H1 (cell line): ENCODE measurements around the gene CENPA. TPM values are rescaled to one million over a fixed set of nuclear protein-coding genes. Genes with fewer than 3 reads are reported as not detected.

Experiments used
- CTCF ChIA-PET: fragments of 300-600 bp; sonication (Branson Sonifier 250); formaldehyde crosslinking; loops from one replicate; lab custom pipeline; 2021; ENCODE audit not compliant: partially characterized antibody; lab: Charles Lee
- POLR2A ChIA-PET: fragments of 300-600 bp; sonication (Branson Sonifier 250); formaldehyde crosslinking; loops from one replicate; lab custom pipeline; 2021; ENCODE audit warnings: inconsistent platforms; ENCODE audit not compliant: partially characterized antibody; lab: Charles Lee
- DNase-seq, 2 experiments: peaks; one replicate each; pipeline versions ENCODE4 v3.0.0 to v3.0.0-alpha.2; 2010 to 2022; ENCODE audit warnings: low spot score in 2 of 2, low read depth in 1 of 2, mixed read lengths in 1 of 2
- FAIRE-seq: peaks from 2 replicates; lab custom pipeline; 2011; peaks lifted over from hg19 to GRCh38; lab: Jason Lieb, UNC
- H2AFZ ChIP-seq: 2 replicates; pipeline ENCODE4 v1.8.1; 2012; ENCODE audit warnings: low read length, inconsistent platforms
- H2AK5ac ChIP-seq: 2 replicates; pipeline ENCODE4 v1.6.1; 2013; ENCODE audit warnings: low read depth, low read length
- H2BK120ac ChIP-seq: replicated peaks from 2 replicates; pipeline ENCODE3; 2013; ENCODE audit warnings: low read depth, low read length, inconsistent platforms
- H2BK12ac ChIP-seq: 2 replicates; pipeline ENCODE4 v1.6.1; 2013; ENCODE audit warnings: low read depth, low read length
- H2BK15ac ChIP-seq: 2 replicates; pipeline ENCODE4 v1.6.1; 2013; ENCODE audit warnings: low read length
- H2BK20ac ChIP-seq: 2 replicates; pipeline ENCODE4 v1.6.1; 2013; ENCODE audit warnings: low read length
- H2BK5ac ChIP-seq: 2 replicates; pipeline ENCODE4 v1.6.1; 2013; ENCODE audit warnings: low read depth, low read length
- H3K14ac ChIP-seq: 2 replicates; pipeline ENCODE4 v1.6.1; 2013; ENCODE audit warnings: inconsistent platforms; ENCODE audit not compliant: insufficient read length
- H3K18ac ChIP-seq: 2 replicates; pipeline ENCODE4 v1.6.1; 2013; ENCODE audit warnings: low read length; ENCODE audit errors: extremely low read depth
- H3K23ac ChIP-seq: 2 replicates; pipeline ENCODE4 v1.6.1; 2013; ENCODE audit warnings: inconsistent platforms; ENCODE audit not compliant: insufficient read length
- H3K23me2 ChIP-seq: 2 replicates; pipeline ENCODE4 v1.6.1; 2013; ENCODE audit warnings: low read depth, low read length
- H3K27ac ChIP-seq: 2 replicates; pipeline ENCODE4 v1.6.1; 2011; ENCODE audit warnings: low read depth, low read length, inconsistent platforms
- H3K27me3 ChIP-seq, 4 experiments: replicated peaks in 1 of 4; 1 replicate in 1 of 4; 2 replicates in 3 of 4; pipeline versions ENCODE4 v1.6.1 to v1.8.1; 2011 to 2013; ENCODE audit warnings: low read length in 3 of 4, mild to moderate bottlenecking in 3 of 4, inconsistent platforms in 2 of 4, mixed read lengths in 2 of 4, moderate library complexity in 1 of 4; ENCODE audit not compliant: control insufficient read depth in 3 of 4, insufficient read depth in 3 of 4; ENCODE audit errors: extremely low read depth in 1 of 4
- H3K36me3 ChIP-seq, 4 experiments: 2 replicates each; pipeline versions ENCODE4 v1.6.1 to v1.8.1; 2011 to 2013; ENCODE audit warnings: mild to moderate bottlenecking in 4 of 4, low read length in 3 of 4, moderate library complexity in 2 of 4, control low read depth in 1 of 4, inconsistent platforms in 1 of 4; ENCODE audit not compliant: insufficient read depth in 4 of 4, control insufficient read depth in 2 of 4
- H3K4ac ChIP-seq: replicated peaks from 2 replicates; pipeline ENCODE3; 2013; ENCODE audit warnings: low read length, low read depth, mixed read lengths, inconsistent platforms; ENCODE audit not compliant: insufficient read length
- H3K4me1 ChIP-seq, 4 experiments: replicated peaks in 1 of 4; 1 replicate in 1 of 4; 2 replicates in 3 of 4; pipeline versions ENCODE4 v1.6.1 to v1.8.1; 2011 to 2013; ENCODE audit warnings: low read length in 3 of 4, inconsistent platforms in 2 of 4, mixed read lengths in 1 of 4; ENCODE audit not compliant: insufficient read depth in 4 of 4, control insufficient read depth in 3 of 4
- H3K4me2 ChIP-seq, 2 experiments: 2 replicates each; pipeline versions ENCODE4 v1.6.1 to v1.8.1; 2011 to 2013; ENCODE audit warnings: low read depth in 2 of 2, low read length in 2 of 2, control low read depth in 1 of 2, inconsistent platforms in 1 of 2, mild to moderate bottlenecking in 1 of 2; ENCODE audit not compliant: insufficient read depth in 1 of 2
- H3K4me3 ChIP-seq, 4 experiments: fragments of 200-600, 300-600 bp in 1 of 4; sonication (generic), shearing (Covaris generic), sonication (Bioruptor Twin) in 1 of 4; 2 replicates each; pipeline versions ENCODE4 v1.5.1 to v1.8.1; 2011 to 2016; ENCODE audit warnings: low read length in 4 of 4, low read depth in 3 of 4, control low read depth in 2 of 4, inconsistent platforms in 2 of 4, mild to moderate bottlenecking in 2 of 4, mixed read lengths in 1 of 4, moderate library complexity in 1 of 4; ENCODE audit not compliant: insufficient read depth in 2 of 4; ENCODE audit errors: extremely low read depth in 1 of 4
- H3K56ac ChIP-seq: replicated peaks from 2 replicates; pipeline ENCODE3; 2013; ENCODE audit warnings: low read depth, mild to moderate bottlenecking, mixed read lengths, low read length, inconsistent platforms; ENCODE audit not compliant: insufficient read length
- H3K79me1 ChIP-seq: 2 replicates; pipeline ENCODE4 v1.6.1; 2013; ENCODE audit warnings: low read depth, low read length, control low read depth
- H3K79me2 ChIP-seq, 2 experiments: 2 replicates each; pipeline versions ENCODE4 v1.6.1 to v1.8.1; 2012 to 2013; ENCODE audit warnings: low read length in 2 of 2, mild to moderate bottlenecking in 2 of 2, inconsistent platforms in 1 of 2; ENCODE audit not compliant: insufficient read depth in 2 of 2, control insufficient read depth in 1 of 2
- H3K9ac ChIP-seq, 4 experiments: replicated peaks in 1 of 4; 1 replicate in 1 of 4; 2 replicates in 3 of 4; pipeline versions ENCODE4 v1.6.1 to v1.8.1; 2011 to 2013; ENCODE audit warnings: low read depth in 3 of 4, low read length in 3 of 4, control low read depth in 2 of 4, mild to moderate bottlenecking in 2 of 4, moderate library complexity in 2 of 4, inconsistent platforms in 1 of 4; ENCODE audit errors: extremely low read depth in 1 of 4
- H3K9me3 ChIP-seq, 2 experiments: 2 replicates each; pipeline versions ENCODE4 v1.6.1 to v1.8.1; 2012 to 2013; ENCODE audit warnings: mild to moderate bottlenecking in 2 of 2, moderate library complexity in 2 of 2, control low read depth in 1 of 2, inconsistent platforms in 1 of 2, low read depth in 1 of 2, low read length in 1 of 2, mixed read lengths in 1 of 2; ENCODE audit not compliant: insufficient read depth in 2 of 2
- H4K20me1 ChIP-seq, 2 experiments: replicated peaks in 1 of 2; 2 replicates each; pipeline versions ENCODE3 to v1.8.1; 2011 to 2013; ENCODE audit warnings: inconsistent platforms in 2 of 2, low read length in 2 of 2, mild to moderate bottlenecking in 1 of 2; ENCODE audit not compliant: insufficient read depth in 2 of 2, control insufficient read depth in 1 of 2
- H4K5ac ChIP-seq: 2 replicates; pipeline ENCODE4 v1.6.1; 2013; ENCODE audit warnings: low read length, low read depth, mixed read lengths, inconsistent platforms; ENCODE audit not compliant: insufficient read length
- H4K8ac ChIP-seq: 2 replicates; pipeline ENCODE4 v1.8.0; 2013; ENCODE audit warnings: mild to moderate bottlenecking, moderate library complexity, low read length, inconsistent platforms; ENCODE audit not compliant: insufficient read depth; ENCODE audit errors: extremely low read depth
- H4K91ac ChIP-seq: replicated peaks from 2 replicates; pipeline ENCODE3; 2013; ENCODE audit warnings: low read length, mixed read lengths, inconsistent platforms; ENCODE audit not compliant: insufficient read length
- CHD2 ChIP-seq: IDR thresholded peaks from 2 replicates; pipeline ENCODE4 v1.6.1; 2012; ENCODE audit warnings: low read length, improper control_type of control experiment
- CREB1 ChIP-seq: IDR thresholded peaks from 2 replicates; pipeline ENCODE4 v1.6.1; 2012; ENCODE audit warnings: inconsistent platforms
- JUND ChIP-seq: IDR thresholded peaks from 2 replicates; pipeline ENCODE4 v1.6.1; 2011; ENCODE audit warnings: mild to moderate bottlenecking, improper control_type of control experiment, low read length
- KDM5A ChIP-seq: fragments of 200-600 bp; IDR thresholded peaks from 2 replicates; pipeline ENCODE4 v1.7.1; 2012; ENCODE audit warnings: mild to moderate bottlenecking, low read length, inconsistent platforms, mixed read lengths
- TAF1 ChIP-seq: IDR thresholded peaks from 2 replicates; pipeline ENCODE4 v1.6.1; 2011; ENCODE audit warnings: mild to moderate bottlenecking, low read depth, low read length
- WGBS, 2 experiments: shearing (Covaris generic) in 1 of 2; methylation state at CpG; one replicate each; pipeline versions ENCODE4 v1.1.6 to v1.1.7; 2013 to 2015; ENCODE audit warnings: low lambda C conversion rate in 2 of 2, mixed read lengths in 2 of 2, inconsistent platforms in 1 of 2, low coverage in 1 of 2, missing lambda C conversion rate in 1 of 2; ENCODE audit not compliant: insufficient replicate concordance in 2 of 2, insufficient coverage in 1 of 2, insufficient read length in 1 of 2; ENCODE audit errors: extremely low coverage in 1 of 2, missing lambda C conversion rate in 1 of 2; 5-methylcytosine and 5-hydroxymethylcytosine counted together
- polyA plus RNA-seq, 7 experiments: library from polyadenylated mRNA; depleted of rRNA in 3 of 7; stranded (reverse) in 5 of 7; unstranded in 2 of 7; fragments of >200 nt in 5 of 7; fragments of 200-250 nt in 2 of 7; gene quantifications; 1 replicate in 5 of 7; 2 replicates in 1 of 7; 4 replicates in 1 of 7; pipeline versions ENCODE4 v1.2.1 to v1.2.3, GENCODE V29; 2011 to 2013; ENCODE audit warnings: missing spikeins in 2 of 7, mixed read lengths in 2 of 7
- total RNA-seq: library from RNA; stranded (reverse); fragmentation: NEBNext Ultra II Directional; extraction: Animal tissue kit (Norgen Biotek cat#: 25700); gene quantifications from 2 replicates; pipeline ENCODE4 v1.2.1, GENCODE V29; 2021

CENPA gene
- total and polyA plus RNA-seq, 2 of the 8 experiments (the other 6 are each of a cell fraction or from before 2014, with no cell fraction given): 19.4 to 30.9 TPM

- no peak overlapping the region for H3K4ac ChIP-seq
- no peak overlapping the region for H2AFZ ChIP-seq
- H4K5ac ChIP-seq: no peak overlapping the region
- H2BK20ac ChIP-seq: no peak overlapping the region
- H4K20me1 ChIP-seq: peaks cover 0 to 3% of the 10 kb centered on the region in 2 experiments
- H3K79me2 ChIP-seq: no peaks in the 10 kb centered on the region
- H3K4me1 ChIP-seq: no peaks in the 10 kb centered on the region
- H2BK12ac ChIP-seq: no peak overlapping the region
- no peak overlapping the region for H3K23ac ChIP-seq
- H3K9me3 ChIP-seq: no peaks in the 10 kb centered on the region
- CTCF ChIA-PET: interaction anchor here (0.7 to 1.1 kb wide), 2 partner anchors 10 to 69 kb away, joined by 3 read pairs; no protein-coding TSS in a partner anchor
- FAIRE-seq: no peak
- TF ChIP-seq KDM5A: no peak
- no peak for TF ChIP-seq TAF1
- no peak for TF ChIP-seq JUND
- TF ChIP-seq CREB1: no peak
- no peak for TF ChIP-seq CHD2
- no peak overlapping the region for H2BK120ac ChIP-seq
- H4K8ac ChIP-seq: peak overlapping the region; percentile 35; the same call in 1 of the 2 replicates
- H3K27me3 ChIP-seq: no peaks in the 10 kb centered on the region
- no peak overlapping the region for H4K91ac ChIP-seq
- no peak overlapping the region for H3K4me3 ChIP-seq
- H2BK15ac ChIP-seq: no peak overlapping the region
- DNase-seq: no peak
- no peak overlapping the region for H3K56ac ChIP-seq
- no peak overlapping the region for H2AK5ac ChIP-seq
- no peak overlapping the region for H3K9ac ChIP-seq
- no peak overlapping the region for H3K18ac ChIP-seq
- no peak overlapping the region for H3K14ac ChIP-seq
- H3K27ac ChIP-seq: no peak overlapping the region
- peaks cover 5 to 7% (median 6%) of the 10 kb centered on the region in 4 experiments; a peak in 4 of 8 replicates for H3K36me3 ChIP-seq
- 83% methylated on average over 5 of the region's 5 CpGs; no CpG with 5 or more reads in 1 of the 2 experiments for WGBS, 2 experiments
- H3K79me1 ChIP-seq: peaks cover 2% of the 10 kb centered on the region; the same call in 1 of the 2 replicates
- no peak overlapping the region for H3K4me2 ChIP-seq
- no peaks in the 10 kb centered on the region for H3K23me2 ChIP-seq
- POLR2A ChIA-PET: no interaction called here
- H2BK5ac ChIP-seq: no peak overlapping the region; the same call in 1 of the 2 replicates
Measured at GRCh38 chr2:26776195-26776800, 9.6 kb upstream of the CENPA start.
